HepG2 (cell line): Measurements from ENCODE around the gene PTTG1. TPM values are rescaled to one million over a fixed set of nuclear protein-coding genes. Genes with fewer than 3 reads are reported as not detected.

Experiments used
- EED ChIP-seq: sonication (generic); formaldehyde crosslinking; IDR thresholded peaks from 2 replicates; pipeline ENCODE4 v1.5.0; 2020; ENCODE audit warnings: mild to moderate bottlenecking, missing genetic modification reagents
- MNT ChIP-seq: fragments of 450-650 bp; IDR thresholded peaks from 2 replicates; pipeline ENCODE4 v1.6.1; 2016
- NFE2L1 ChIP-seq: sonication (generic); formaldehyde crosslinking; IDR thresholded peaks from 2 replicates; pipeline ENCODE4 v1.4.0; 2020; ENCODE audit warnings: missing genetic modification reagents, mild to moderate bottlenecking, borderline replicate concordance
- PAF1 ChIP-seq: IDR thresholded peaks from 2 replicates; pipeline ENCODE4 v1.6.1; 2016; ENCODE audit warnings: missing genetic modification reagents, missing compliant biosample characterization
- RNF219 ChIP-seq: sonication (generic); formaldehyde crosslinking; IDR thresholded peaks from 2 replicates; pipeline ENCODE4 v1.5.0; 2020; ENCODE audit warnings: mild to moderate bottlenecking, missing genetic modification reagents
- RXRB ChIP-seq: IDR thresholded peaks from 2 replicates; pipeline ENCODE4 v1.6.1; 2016; ENCODE audit warnings: borderline replicate concordance, missing genetic modification reagents, missing compliant biosample characterization
- SRSF9 ChIP-seq: fragments of 200-400 bp; formaldehyde crosslinking; IDR thresholded peaks from 2 replicates; pipeline ENCODE4 v1.6.1; 2018; ENCODE audit warnings: borderline replicate concordance, mild to moderate bottlenecking, low read depth, low read length; ENCODE audit not compliant: insufficient read depth, poor library complexity, severe bottlenecking
- USF2 ChIP-seq, 2 experiments: sonication (generic) in 1 of 2; formaldehyde crosslinking in 1 of 2; IDR thresholded peaks; 2 replicates each; pipeline versions ENCODE4 v1.5.1 to v1.6.1; 2011 to 2020; ENCODE audit warnings: borderline replicate concordance in 1 of 2, low read depth in 1 of 2, low read length in 1 of 2, mild to moderate bottlenecking in 1 of 2, missing genetic modification reagents in 1 of 2, moderate library complexity in 1 of 2
- ZBTB1 ChIP-seq: sonication (generic); formaldehyde crosslinking; IDR thresholded peaks from 2 replicates; pipeline ENCODE4 v1.4.0; 2020; ENCODE audit warnings: missing genetic modification reagents, borderline replicate concordance
- ZNF263 ChIP-seq: sonication (generic); formaldehyde crosslinking; IDR thresholded peaks from 2 replicates; pipeline ENCODE4 v1.4.0; 2020; ENCODE audit warnings: missing genetic modification reagents
- ZNF318 ChIP-seq: sonication (generic); formaldehyde crosslinking; IDR thresholded peaks from 2 replicates; pipeline ENCODE4 v1.4.0; 2020; ENCODE audit warnings: mild to moderate bottlenecking, missing genetic modification reagents
- ZNF460 ChIP-seq: sonication (generic); formaldehyde crosslinking; IDR thresholded peaks from 2 replicates; pipeline ENCODE4 v1.5.1; 2020; ENCODE audit warnings: missing genetic modification reagents, mild to moderate bottlenecking, borderline replicate concordance
- ZSCAN20 ChIP-seq: sonication (generic); formaldehyde crosslinking; IDR thresholded peaks from 2 replicates; pipeline ENCODE4 v1.4.0; 2020; ENCODE audit warnings: missing genetic modification reagents, mild to moderate bottlenecking, borderline replicate concordance
- polyA plus RNA-seq, 8 experiments: library from polyadenylated mRNA; depleted of rRNA in 3 of 8; stranded (reverse) in 7 of 8; unstranded in 1 of 8; fragments of >200 nt; fragmentation: Illumina TruSeq in 4 of 8; extraction: Trizol in 4 of 8; gene quantifications; 2 replicates each; pipeline versions ENCODE4 v1.2.1 to v1.2.3, GENCODE V29; 2011 to 2016; ENCODE audit warnings: low read depth in 4 of 8, missing spikeins in 1 of 8, mixed read lengths in 1 of 8; ENCODE audit not compliant: insufficient read depth in 1 of 8
- total RNA-seq, 5 experiments: library from RNA; depleted of rRNA; stranded (reverse); fragments of >200 nt; fragmentation: Illumina TruSeq; extraction: Trizol; gene quantifications; 2 replicates each; pipeline ENCODE4 v1.2.3, GENCODE V29; 2016; ENCODE audit warnings: low read depth in 1 of 5

PTTG1 gene
- total and polyA plus RNA-seq, 2 of the 13 experiments (the other 11 are each of a cell fraction or from before 2014, with no cell fraction given): 102 to 161 TPM

GRCh38 chr5:160477266-160477970 is 55.8 kb downstream of the PTTG1 start (continued):
- no peak for TF ChIP-seq ZNF318
- TF ChIP-seq PAF1: no peak
- no peak for TF ChIP-seq NFE2L1 (CRISPR knock-in tag)
- TF ChIP-seq ZSCAN20 (CRISPR knock-in tag): no peak
- peak; percentile 52 for TF ChIP-seq RXRB (CRISPR knock-in tag)
- TF ChIP-seq ZNF460 (CRISPR knock-in tag): no peak
- no peak for TF ChIP-seq EED
- no peak for TF ChIP-seq ZNF263 (CRISPR knock-in tag)
- TF ChIP-seq RNF219 (CRISPR knock-in tag): no peak
- TF ChIP-seq MNT: no peak
- no peak for TF ChIP-seq SRSF9
- TF ChIP-seq ZBTB1 (CRISPR knock-in tag): no peak
- no peak for TF ChIP-seq USF2 (IDR thresholded peaks at IDR 0.05; ENCODE audit: low read depth, low read length)
- no peak for TF ChIP-seq USF2 (CRISPR knock-in tag; IDR thresholded peaks at IDR 0.05; ENCODE audit: borderline replicate concordance)
